Esophagus squamous epithelium (tissue), 4 donors: ENCODE data around the gene CTXND1.

Source experiments
- POLR2A ChIP-seq, 4 donors: fragments of 450-650 bp; IDR thresholded peaks; one replicate each; pipeline ENCODE4 v1.6.1; 2017; ENCODE audit warnings: antibody characterized with exemption in 4 of 4, mild to moderate bottlenecking in 4 of 4, moderate library complexity in 3 of 4
- TF ChIP-seq, protein P1 (sequence below), 6 experiments: fragments of 450-650 bp in 4 of 6; fragments of 200-600 bp in 2 of 6; sonication (generic) in 2 of 6; IDR thresholded peaks; one replicate each; pipeline ENCODE4 v1.5.1; 2016 to 2019; ENCODE audit warnings: antibody characterized with exemption in 6 of 6, mild to moderate bottlenecking in 4 of 6, moderate library complexity in 4 of 6

- TF ChIP-seq, protein P1, sequence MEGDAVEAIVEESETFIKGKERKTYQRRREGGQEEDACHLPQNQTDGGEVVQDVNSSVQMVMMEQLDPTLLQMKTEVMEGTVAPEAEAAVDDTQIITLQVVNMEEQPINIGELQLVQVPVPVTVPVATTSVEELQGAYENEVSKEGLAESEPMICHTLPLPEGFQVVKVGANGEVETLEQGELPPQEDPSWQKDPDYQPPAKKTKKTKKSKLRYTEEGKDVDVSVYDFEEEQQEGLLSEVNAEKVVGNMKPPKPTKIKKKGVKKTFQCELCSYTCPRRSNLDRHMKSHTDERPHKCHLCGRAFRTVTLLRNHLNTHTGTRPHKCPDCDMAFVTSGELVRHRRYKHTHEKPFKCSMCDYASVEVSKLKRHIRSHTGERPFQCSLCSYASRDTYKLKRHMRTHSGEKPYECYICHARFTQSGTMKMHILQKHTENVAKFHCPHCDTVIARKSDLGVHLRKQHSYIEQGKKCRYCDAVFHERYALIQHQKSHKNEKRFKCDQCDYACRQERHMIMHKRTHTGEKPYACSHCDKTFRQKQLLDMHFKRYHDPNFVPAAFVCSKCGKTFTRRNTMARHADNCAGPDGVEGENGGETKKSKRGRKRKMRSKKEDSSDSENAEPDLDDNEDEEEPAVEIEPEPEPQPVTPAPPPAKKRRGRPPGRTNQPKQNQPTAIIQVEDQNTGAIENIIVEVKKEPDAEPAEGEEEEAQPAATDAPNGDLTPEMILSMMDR (IDR thresholded peaks at IDR 0.05), result no peak
- TF ChIP-seq POLR2A (IDR thresholded peaks at IDR 0.05), result no peak
Observed at GRCh38 chr15:80191198-80191597, 60.8 kb downstream of the CTXND1 start.
